Right atrium auricular region (tissue), 2 donors: Measurements from ENCODE around the gene SPEF2. TPM values are rescaled to one million over a fixed set of nuclear protein-coding genes. Genes with fewer than 3 reads are reported as not detected.

ENCODE experiments used
- DNase-seq: peaks from one replicate; pipeline ENCODE4 v3.0.0-alpha.2; 2019; ENCODE audit warnings: low spot score
- H3K27ac ChIP-seq, 2 donors: fragments of 200-600 bp; sonication (generic); 1 replicate in 1 of 2; 2 replicates in 1 of 2; pipeline ENCODE4 v1.5.1; 2016 to 2019
- H3K27me3 ChIP-seq, 2 donors: fragments of 200-600 bp; sonication (generic); one replicate each; pipeline versions ENCODE4 v1.5.1 to v1.6.0; 2017 to 2019
- H3K36me3 ChIP-seq: fragments of 200-600 bp; sonication (generic); one replicate; pipeline ENCODE4 v1.5.1; 2016
- H3K4me1 ChIP-seq, 2 donors: fragments of 200-600 bp; sonication (generic); one replicate each; pipeline versions ENCODE4 v1.5.1 to v1.6.0; 2017 to 2019
- H3K4me3 ChIP-seq, 2 donors: fragments of 200-600 bp; sonication (generic); 1 replicate in 1 of 2; 2 replicates in 1 of 2; pipeline ENCODE4 v1.5.1; 2017 to 2019; ENCODE audit warnings: mild to moderate bottlenecking in 1 of 2, moderate library complexity in 1 of 2
- H3K9me3 ChIP-seq, 2 donors: fragments of 200-600 bp; sonication (generic); one replicate each; pipeline ENCODE4 v1.5.1; 2019
- CTCF ChIP-seq, 2 donors: fragments of 200-600 bp; sonication (generic); IDR thresholded peaks; one replicate each; pipeline ENCODE4 v1.5.1; 2019; ENCODE audit warnings: antibody characterized with exemption in 2 of 2
- total RNA-seq, 2 donors: library from RNA; depleted of rRNA; stranded (reverse); fragments of >200 nt; gene quantifications; one replicate each; pipeline ENCODE4 v1.1.0, GENCODE V29; 2016

Gene SPEF2
- total RNA-seq, 2 donors from 2014 or later, result 0.94 to 2.0 TPM

DNA sequence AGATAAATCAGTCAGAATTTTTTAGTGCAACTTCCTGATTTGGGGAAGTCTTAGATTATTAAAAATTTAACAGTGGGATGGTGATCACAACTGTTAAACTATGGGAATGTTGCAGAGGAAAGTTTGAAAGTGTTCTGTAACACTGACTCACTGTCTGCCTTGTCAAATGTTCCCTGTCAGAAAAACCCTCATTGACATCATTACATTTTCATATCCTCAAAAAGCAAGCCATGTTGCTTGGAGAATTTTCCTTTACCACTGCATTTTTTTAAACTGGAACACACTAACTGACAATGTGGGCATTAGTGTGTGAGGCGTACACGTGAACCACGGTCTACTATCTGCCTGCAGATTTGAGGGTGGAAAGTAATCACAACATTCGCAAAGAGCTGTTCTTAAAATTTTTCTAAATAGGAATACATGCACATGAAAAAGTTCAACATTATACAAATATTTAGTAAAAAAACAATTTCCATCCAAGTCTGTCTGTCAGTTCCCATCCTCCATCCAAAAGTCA lies 210.5 kb downstream of the SPEF2 start:
- Histone ChIP-seq H3K36me3 (no peaks in the 10 kb centered on the region), H3K9me3 (no peaks in the 10 kb centered on the region), H3K27me3 (no peaks in the 10 kb centered on the region), H3K27ac (no peak overlapping the region), H3K4me1 (no peaks in the 10 kb centered on the region), H3K4me3 (no peak overlapping the region)
- TF ChIP-seq CTCF (IDR thresholded peaks at IDR 0.05), result no peak
- DNase-seq, result no peak

DNA sequence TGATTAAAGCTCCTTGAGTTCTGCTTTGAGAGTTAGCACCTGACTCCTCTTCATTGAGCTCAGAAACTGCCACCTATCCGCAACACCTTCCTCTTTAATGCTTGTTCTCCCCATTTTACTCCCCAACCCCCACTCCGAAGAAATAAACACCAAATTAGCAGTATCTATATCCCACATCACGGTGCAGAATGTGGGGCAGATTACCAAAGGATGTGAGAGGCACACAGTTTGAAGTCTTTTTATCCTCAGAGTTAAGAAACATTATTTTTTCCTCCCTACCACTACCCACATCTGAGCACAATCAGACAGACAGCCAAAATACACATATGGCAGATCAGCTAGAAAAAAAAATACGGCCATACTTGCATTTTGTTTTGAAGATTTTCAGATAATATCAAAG lies 212.9 kb downstream of the SPEF2 start:
- no peak for DNase-seq
- no peaks in the 10 kb centered on the region for H3K27me3 ChIP-seq
- no peak overlapping the region for H3K4me3 ChIP-seq
- no peaks in the 10 kb centered on the region for H3K9me3 ChIP-seq
- no peak for TF ChIP-seq CTCF (IDR thresholded peaks at IDR 0.05)
- H3K4me1 ChIP-seq, result no peaks in the 10 kb centered on the region
- no peak overlapping the region for H3K27ac ChIP-seq
- H3K36me3 ChIP-seq, result no peaks in the 10 kb centered on the region

DNA sequence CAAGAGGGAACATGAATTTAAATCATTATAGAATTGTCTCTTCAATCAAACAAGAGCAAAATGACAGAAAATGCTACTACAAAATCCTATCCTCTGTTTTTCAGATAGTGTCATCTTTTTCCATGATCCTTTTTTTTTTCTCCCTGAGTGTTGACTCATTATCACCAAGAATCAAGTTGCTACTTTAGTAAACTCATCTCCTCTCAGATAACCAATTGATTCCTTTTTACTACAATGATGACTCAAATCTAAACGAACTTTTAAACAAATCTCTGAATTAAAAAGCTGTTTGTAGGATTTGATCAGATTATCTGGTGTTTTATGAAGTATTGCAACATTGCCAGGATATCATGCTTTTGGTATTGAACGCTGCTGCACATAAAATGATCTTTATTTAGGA lies 215.1 kb downstream of the SPEF2 start:
- no peak for TF ChIP-seq CTCF (IDR thresholded peaks at IDR 0.05)

GRCh38 chr5:35833224-35833623 lies 215.6 kb downstream of the SPEF2 start:
- no peak overlapping the region for H3K27ac ChIP-seq
- DNase-seq, result no peak
- no peaks in the 10 kb centered on the region for H3K9me3 ChIP-seq

More for the DNA sequence above, 215.1 kb downstream of the SPEF2 start:
- H3K27me3 ChIP-seq, result no peaks in the 10 kb centered on the region
- no peaks in the 10 kb centered on the region for H3K9me3 ChIP-seq
- H3K36me3 ChIP-seq, result no peaks in the 10 kb centered on the region
- no peak overlapping the region for H3K27ac ChIP-seq
- no peak for DNase-seq
- H3K4me1 ChIP-seq, result no peaks in the 10 kb centered on the region
- H3K4me3 ChIP-seq, result no peak overlapping the region

DNA sequence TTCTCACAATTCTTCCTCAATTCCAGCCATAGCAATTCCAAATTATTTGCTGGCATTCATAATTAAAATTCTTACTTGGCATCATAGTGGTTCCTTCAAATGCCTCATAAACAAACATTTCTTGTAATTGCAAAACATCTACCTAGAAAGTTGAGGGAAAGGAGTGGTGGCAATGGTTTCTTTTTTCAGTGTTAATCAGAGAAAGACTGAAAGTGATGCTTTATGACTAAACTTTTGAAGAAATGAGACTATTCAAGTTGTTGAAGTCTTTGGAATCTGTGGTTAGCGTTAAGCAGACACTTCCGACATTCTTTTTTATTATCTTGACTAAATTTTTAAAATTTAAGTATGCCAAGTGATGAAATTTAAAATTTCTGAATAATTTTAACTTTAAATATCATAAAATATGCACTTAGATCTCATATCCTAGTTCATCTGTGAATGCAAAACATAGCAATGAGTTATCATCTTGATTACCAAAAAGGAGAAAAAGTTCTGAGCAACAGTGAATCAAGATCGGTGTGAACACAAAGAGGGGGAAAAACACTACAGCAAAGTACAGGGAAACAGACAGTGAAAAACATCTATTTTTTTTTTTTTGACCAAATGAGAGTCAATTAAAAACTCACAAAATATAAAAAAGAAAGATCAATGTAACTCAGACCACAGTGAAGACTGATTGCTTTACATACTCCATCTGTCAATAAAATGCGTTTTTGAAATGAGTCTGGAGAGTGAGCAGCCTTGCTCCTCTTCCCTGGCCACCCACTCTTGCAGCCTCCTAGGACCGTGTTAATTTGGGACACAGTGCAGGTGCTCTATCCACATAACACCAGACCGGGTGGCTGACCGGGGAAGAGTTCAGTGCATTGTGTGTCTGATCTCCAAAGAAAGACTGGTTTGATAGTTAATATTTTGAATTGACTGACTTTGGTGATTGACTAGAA lies 218.4 kb downstream of the SPEF2 start:
- no peak overlapping the region for H3K27ac ChIP-seq
- DNase-seq, result no peak
- H3K27me3 ChIP-seq, result no peaks in the 10 kb centered on the region
- TF ChIP-seq CTCF (IDR thresholded peaks at IDR 0.05), result no peak
- no peaks in the 10 kb centered on the region for H3K36me3 ChIP-seq
- no peaks in the 10 kb centered on the region for H3K9me3 ChIP-seq
- H3K4me1 ChIP-seq, result no peaks in the 10 kb centered on the region
- H3K4me3 ChIP-seq, result no peak overlapping the region

More at GRCh38 chr5:35833224-35833623, 215.6 kb downstream of the SPEF2 start:
- Histone ChIP-seq H3K4me3 (no peak overlapping the region), H3K4me1 (no peaks in the 10 kb centered on the region), H3K27me3 (no peaks in the 10 kb centered on the region), H3K36me3 (no peaks in the 10 kb centered on the region)
- no peak for TF ChIP-seq CTCF (IDR thresholded peaks at IDR 0.05)
